DND-41 (cell line): ENCODE data around the gene C12orf57.

ENCODE experiments used
- ATAC-seq: fragments of 200-7000 bp; cut with Tn5 transposase; 3 replicates; pipeline ENCODE4 v1.9.1; 2021; ENCODE audit warnings: low read depth; ENCODE audit not compliant: insufficient read depth
- DNase-seq: peaks from one replicate; pipeline ENCODE4 v3.0.0-alpha.2; 2020
- H2AFZ ChIP-seq: 2 replicates; pipeline ENCODE4 v1.6.0; 2012; ENCODE audit warnings: low read depth, low read length
- H3K27ac ChIP-seq: 2 replicates; pipeline ENCODE4 v1.5.1; 2012; ENCODE audit warnings: low read length, inconsistent platforms
- H3K27me3 ChIP-seq: fragments of 200-600 bp; sonication (generic); 2 replicates; pipeline ENCODE4 v1.6.0; 2012; ENCODE audit warnings: low read length, mild to moderate bottlenecking, inconsistent platforms; ENCODE audit not compliant: insufficient read depth, poor library complexity
- H3K36me3 ChIP-seq: 2 replicates; pipeline ENCODE4 v1.5.1; 2012; ENCODE audit warnings: low read length, inconsistent platforms; ENCODE audit not compliant: insufficient read depth
- H3K4me1 ChIP-seq: 2 replicates; pipeline ENCODE4 v1.5.1; 2012; ENCODE audit warnings: mild to moderate bottlenecking, low read length; ENCODE audit not compliant: insufficient read depth
- H3K4me2 ChIP-seq: 2 replicates; pipeline ENCODE4 v1.6.0; 2012; ENCODE audit warnings: mild to moderate bottlenecking, moderate library complexity, low read length, inconsistent platforms; ENCODE audit not compliant: insufficient read depth
- H3K4me3 ChIP-seq, 2 experiments: fragments of 200-600 bp in 1 of 2; shearing (Covaris generic) in 1 of 2; 2 replicates each; pipeline ENCODE4 v1.5.1; 2012 to 2016; ENCODE audit warnings: inconsistent platforms in 2 of 2, low read length in 2 of 2, mild to moderate bottlenecking in 2 of 2, low read depth in 1 of 2, moderate library complexity in 1 of 2
- H3K79me2 ChIP-seq: 2 replicates; pipeline ENCODE4 v1.6.0; 2012; ENCODE audit warnings: low read length, inconsistent platforms; ENCODE audit not compliant: insufficient read depth
- H3K9ac ChIP-seq: 2 replicates; pipeline ENCODE4 v1.6.0; 2012; ENCODE audit warnings: low read depth, mild to moderate bottlenecking, inconsistent platforms, low read length, moderate library complexity
- H3K9me3 ChIP-seq: 2 replicates; pipeline ENCODE4 v1.5.1; 2012; ENCODE audit warnings: low read length, moderate library complexity, mild to moderate bottlenecking, inconsistent platforms; ENCODE audit not compliant: insufficient read depth, severe bottlenecking
- H4K20me1 ChIP-seq: 2 replicates; pipeline ENCODE4 v1.6.0; 2012; ENCODE audit warnings: low read length; ENCODE audit not compliant: insufficient read depth
- CTCF ChIP-seq: IDR thresholded peaks from 2 replicates; pipeline ENCODE4 v1.5.1; 2012; ENCODE audit warnings: borderline replicate concordance, low read length, moderate library complexity, mild to moderate bottlenecking; ENCODE audit not compliant: poor library complexity, severe bottlenecking; ENCODE audit errors: extremely low read depth
- EZH2 ChIP-seq: IDR thresholded peaks from 3 replicates; pipeline ENCODE4 v1.6.1; 2012; ENCODE audit warnings: borderline replicate concordance, low read depth, mild to moderate bottlenecking, moderate library complexity, low read length, inconsistent platforms; ENCODE audit not compliant: severe bottlenecking

The C12orf57 gene

GRCh38 chr12:6968426-6968825 lies 24.6 kb downstream of the C12orf57 start:
- Histone ChIP-seq H3K4me2 (peak overlapping the region; percentile 90), H3K27ac (peak overlapping the region; percentile 0; the same call in 1 of the 2 replicates), H3K27me3 (no peaks in the 10 kb centered on the region), H3K9me3 (no peaks in the 10 kb centered on the region), H3K79me2 (peaks cover 56% of the 10 kb centered on the region), H2AFZ (no peak overlapping the region), H3K9ac (peak overlapping the region; percentile 80), H3K4me1 (peaks cover 40% of the 10 kb centered on the region), H3K4me3 (peak overlapping the region in 1 of 2 experiments; percentile 74; a peak in 2 of 4 replicates), H4K20me1 (peaks cover 4% of the 10 kb centered on the region; the same call in 1 of the 2 replicates), H3K36me3 (peaks cover 55% of the 10 kb centered on the region)
- ATAC-seq, result no peak
- no peak for TF ChIP-seq CTCF
- TF ChIP-seq EZH2, result no peak
- DNase-seq, result no peak

GRCh38 chr12:6970096-6970527 lies 26.3 kb downstream of the C12orf57 start:
- Histone ChIP-seq H3K4me2 (peak overlapping the region; percentile 90), H3K9ac (peak overlapping the region; percentile 80), H3K9me3 (no peaks in the 10 kb centered on the region), H3K4me1 (peaks cover 40% of the 10 kb centered on the region), H3K27me3 (no peaks in the 10 kb centered on the region), H4K20me1 (peaks cover 8% of the 10 kb centered on the region; the same call in 1 of the 2 replicates), H3K79me2 (peaks cover 62% of the 10 kb centered on the region), H3K27ac (peak overlapping the region; percentile 86), H2AFZ (peak overlapping the region; percentile 74), H3K36me3 (peaks cover 60% of the 10 kb centered on the region), H3K4me3 (peak overlapping the region; percentile 67 to 74)
- DNase-seq (no peak), ATAC-seq (peak; percentile 21)
- TF ChIP-seq EZH2, result no peak
- no peak for TF ChIP-seq CTCF

- ATAC-seq (no peak), DNase-seq (no peak)
- H3K4me2 ChIP-seq, result no peak overlapping the region
- no peak overlapping the region for H2AFZ ChIP-seq
- no peak for TF ChIP-seq EZH2
- no peak for TF ChIP-seq CTCF
- H3K36me3 ChIP-seq, result peaks cover 62% of the 10 kb centered on the region
- no peak overlapping the region for H3K27ac ChIP-seq
- H3K4me1 ChIP-seq, result peaks cover 20% of the 10 kb centered on the region
- no peak overlapping the region for H3K9ac ChIP-seq
- no peaks in the 10 kb centered on the region for H3K9me3 ChIP-seq
- H3K4me3 ChIP-seq, result no peak overlapping the region
- peaks cover 46% of the 10 kb centered on the region for H3K79me2 ChIP-seq
- H3K27me3 ChIP-seq, result no peaks in the 10 kb centered on the region
- H4K20me1 ChIP-seq, result peaks cover 5% of the 10 kb centered on the region; the same call in 1 of the 2 replicates
Measured at GRCh38 chr12:6974180-6974579, 30.4 kb downstream of the C12orf57 start.
